GM23248 (cell line): Measurements from ENCODE around the gene GCSAM. TPM values are rescaled to one million over a fixed set of nuclear protein-coding genes. Genes with fewer than 3 reads are reported as not detected.
A peak's percentile ranks its signal among the peaks of the same experiment; 100 is the strongest.

Source experiments
- DNase-seq: peaks from one replicate; pipeline ENCODE4 v3.0.0-alpha.2; 2015
- H2AFZ ChIP-seq: fragments of 200-600 bp; sonication (generic); 2 replicates; pipeline ENCODE4 v1.6.1; 2016; ENCODE audit warnings: antibody characterized with exemption
- H3F3A ChIP-seq: fragments of 200-600 bp; sonication (generic); 2 replicates; pipeline ENCODE4 v1.6.1; 2016; ENCODE audit warnings: mild to moderate bottlenecking, antibody characterized with exemption, mixed run types; ENCODE audit not compliant: insufficient read depth
- H3K27ac ChIP-seq: fragments of 200-600 bp; sonication (generic); 2 replicates; pipeline ENCODE4 v1.5.1; 2016; ENCODE audit warnings: mild to moderate bottlenecking
- H3K27me3 ChIP-seq: fragments of 200-600 bp; sonication (generic); replicated peaks from 2 replicates; pipeline ENCODE4 v1.6.1; 2016; ENCODE audit warnings: mild to moderate bottlenecking; ENCODE audit not compliant: insufficient read depth
- H3K36me3 ChIP-seq: fragments of 200-600 bp; sonication (generic); 2 replicates; pipeline ENCODE4 v1.6.1; 2016; ENCODE audit warnings: low read depth, mild to moderate bottlenecking
- H3K4me1 ChIP-seq: fragments of 200-600 bp; sonication (generic); 2 replicates; pipeline ENCODE4 v1.6.1; 2016; ENCODE audit warnings: mild to moderate bottlenecking; ENCODE audit not compliant: insufficient read depth
- H3K4me2 ChIP-seq: fragments of 200-600 bp; sonication (generic); one replicate; pipeline ENCODE4 v1.6.1; 2016; ENCODE audit warnings: mild to moderate bottlenecking; ENCODE audit not compliant: unreplicated experiment
- H3K4me3 ChIP-seq: fragments of 200-600 bp; sonication (generic); 2 replicates; pipeline ENCODE4 v1.5.1; 2016; ENCODE audit warnings: mild to moderate bottlenecking
- H3K79me2 ChIP-seq: fragments of 200-600 bp; sonication (generic); 2 replicates; pipeline ENCODE4 v1.6.1; 2016; ENCODE audit warnings: mild to moderate bottlenecking; ENCODE audit not compliant: insufficient read depth
- H3K9ac ChIP-seq: fragments of 200-600 bp; sonication (generic); 2 replicates; pipeline ENCODE4 v1.6.1; 2016; ENCODE audit warnings: mild to moderate bottlenecking
- H3K9me2 ChIP-seq: fragments of 200-600 bp; sonication (generic); 2 replicates; pipeline ENCODE4 v1.6.1; 2016; ENCODE audit warnings: mixed run types, mild to moderate bottlenecking, moderate library complexity; ENCODE audit not compliant: insufficient read depth
- H3K9me3 ChIP-seq: fragments of 200-600 bp; sonication (generic); one replicate; pipeline ENCODE4 v1.6.1; 2017; ENCODE audit warnings: low read depth
- H4K20me1 ChIP-seq: fragments of 200-600 bp; sonication (generic); 2 replicates; pipeline ENCODE4 v1.6.0; 2016; ENCODE audit not compliant: insufficient read depth
- EZH2 ChIP-seq: fragments of 200-600 bp; sonication (generic); IDR thresholded peaks from 2 replicates; pipeline ENCODE4 v1.6.1; 2018; ENCODE audit warnings: antibody characterized with exemption, mild to moderate bottlenecking; ENCODE audit not compliant: insufficient read depth, poor library complexity, severe bottlenecking
- EZH2phosphoT487 ChIP-seq: fragments of 200-600 bp; sonication (generic); IDR thresholded peaks from 2 replicates; pipeline ENCODE4 v1.6.1; 2018; ENCODE audit warnings: antibody characterized with exemption, moderate library complexity, mild to moderate bottlenecking, low read depth; ENCODE audit not compliant: insufficient read depth
- WGBS, 2 experiments: methylation state at CpG; one replicate each; pipeline ENCODE4 v1.1.6; 2015 to 2017; ENCODE audit warnings: low lambda C conversion rate in 2 of 2, low coverage in 1 of 2; ENCODE audit errors: missing lambda C conversion rate in 2 of 2; 5-methylcytosine and 5-hydroxymethylcytosine counted together
- in situ Hi-C: fragments of 300-500 bp; cut with MboI; formaldehyde crosslinking; loops from 2 replicates; pipeline ENCODE4 v1.15.0; 2020
- polyA plus RNA-seq: library from polyadenylated mRNA; unstranded; fragments of >200 nt; fragmentation: Nextera tagmentation; extraction: Ambion mirVana; gene quantifications from 2 replicates; pipeline ENCODE4 v1.2.1, GENCODE V29; 2016
- total RNA-seq: library from RNA; depleted of rRNA; stranded (reverse); fragments of >200 nt; shearing (Covaris generic); gene quantifications from 2 replicates; pipeline ENCODE4 v1.2.3, GENCODE V29; 2014

Gene GCSAM
- total and polyA plus RNA-seq, 2 experiments from 2014 or later, result 0.20 TPM; not detected in 1

DNA sequence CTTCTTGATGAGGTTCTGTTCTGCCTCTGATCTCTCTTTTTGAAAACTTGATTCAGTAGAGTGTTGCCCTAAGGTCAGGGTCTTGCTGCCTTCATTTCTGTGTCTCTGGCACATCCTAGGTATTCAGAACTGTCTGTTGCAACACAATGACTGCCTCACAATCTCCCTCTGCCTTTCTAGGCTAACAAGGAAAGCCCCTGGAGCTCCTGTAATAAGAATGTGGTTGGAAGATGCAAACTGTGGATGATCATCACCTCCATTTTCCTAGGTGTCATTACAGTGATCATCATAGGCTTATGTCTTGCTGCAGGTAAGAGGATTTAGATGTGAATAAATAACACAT, 39.9 kb downstream of the GCSAM start:
- no peaks in the 10 kb centered on the region for H3K9me3 ChIP-seq
- peaks cover 46% of the 10 kb centered on the region for H3K79me2 ChIP-seq
- no peak overlapping the region for H3K9ac ChIP-seq
- H4K20me1 ChIP-seq, result no peaks in the 10 kb centered on the region
- TF ChIP-seq EZH2 (no peak), EZH2phosphoT487 (no peak)
- H2AFZ ChIP-seq, result 0 out of 2 replicates have a peak overlapping the region, but pooled peaks have one; percentile 10
- H3K4me1 ChIP-seq, result peaks cover 15% of the 10 kb centered on the region
- no peak overlapping the region for H3K4me3 ChIP-seq
- no peak overlapping the region for H3K27ac ChIP-seq
- H3F3A ChIP-seq, result peaks cover 14% of the 10 kb centered on the region
- no peaks in the 10 kb centered on the region for H3K9me2 ChIP-seq
- H3K36me3 ChIP-seq, result no peaks in the 10 kb centered on the region
- no peak for DNase-seq
- in situ Hi-C loops, result no loop called here
- H3K27me3 ChIP-seq, result no peaks in the 10 kb centered on the region
- H3K4me2 ChIP-seq, result no peak overlapping the region

DNA sequence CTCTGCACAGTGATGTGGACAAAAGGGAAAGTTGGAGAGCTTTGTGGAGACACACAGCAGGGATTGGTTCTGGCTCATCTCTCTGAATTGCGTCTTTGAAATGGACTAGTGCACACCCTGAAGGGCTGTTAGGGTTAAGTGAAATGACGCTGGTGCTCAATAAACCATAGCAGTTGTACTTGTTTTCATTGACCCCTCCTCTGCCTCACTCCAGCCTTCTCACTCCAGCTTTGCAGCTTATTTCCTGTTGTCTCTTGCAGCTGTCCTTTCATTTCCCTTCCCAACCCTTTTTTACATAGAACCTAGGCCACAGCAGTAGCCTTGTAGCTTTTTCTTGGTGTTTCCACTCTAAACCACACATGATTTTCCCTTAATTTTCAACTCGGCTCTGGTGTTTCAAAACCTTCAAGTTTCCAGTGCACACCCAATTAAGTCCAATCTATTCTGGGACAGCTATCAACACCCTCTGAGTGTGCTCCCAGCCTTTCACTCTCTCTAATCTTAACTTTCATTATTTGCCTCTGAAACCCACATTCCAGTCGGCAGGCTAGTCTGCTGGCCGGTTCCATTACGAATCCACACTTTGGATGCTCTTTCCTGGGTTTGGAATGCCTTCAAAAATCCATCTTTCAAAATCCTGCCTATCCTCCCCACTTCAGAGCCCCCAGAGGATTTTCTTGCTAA, 40.4 kb downstream of the GCSAM start:
- H3K27ac ChIP-seq, result no peak overlapping the region
- H3K4me2 ChIP-seq, result peak overlapping the region; percentile 10
- no peaks in the 10 kb centered on the region for H3K36me3 ChIP-seq
- H3K4me3 ChIP-seq, result no peak overlapping the region
- H3K27me3 ChIP-seq, result no peaks in the 10 kb centered on the region
- H3K9me3 ChIP-seq, result no peaks in the 10 kb centered on the region
- TF ChIP-seq EZH2phosphoT487 (no peak), EZH2 (no peak)
- H3K9me2 ChIP-seq, result no peaks in the 10 kb centered on the region
- H3K4me1 ChIP-seq, result peaks cover 17% of the 10 kb centered on the region
- H3F3A ChIP-seq, result peaks cover 14% of the 10 kb centered on the region
- peaks cover 46% of the 10 kb centered on the region for H3K79me2 ChIP-seq
- H2AFZ ChIP-seq, result 0 out of 2 replicates have a peak overlapping the region, but pooled peaks have one; percentile 10
- DNase-seq, result peak; percentile 31
- 75 to 80% methylated on average over 6 of the region's 6 CpGs for WGBS, 2 experiments
- H3K9ac ChIP-seq, result no peak overlapping the region
- H4K20me1 ChIP-seq, result no peaks in the 10 kb centered on the region
- in situ Hi-C loops, result no loop called here

- no peaks in the 10 kb centered on the region for H3K9me3 ChIP-seq
- no peaks in the 10 kb centered on the region for H4K20me1 ChIP-seq
- peaks cover 13% of the 10 kb centered on the region; the same call in 1 of the 2 replicates for H3K4me1 ChIP-seq
- DNase-seq, result no peak
- H3K27me3 ChIP-seq, result no peaks in the 10 kb centered on the region
- TF ChIP-seq EZH2phosphoT487, result no peak
- no peak for TF ChIP-seq EZH2
- H2AFZ ChIP-seq, result no peak overlapping the region
- peaks cover 7% of the 10 kb centered on the region for H3F3A ChIP-seq
- H3K79me2 ChIP-seq, result peaks cover 47% of the 10 kb centered on the region
- no peak overlapping the region for H3K4me2 ChIP-seq
- no peak overlapping the region for H3K27ac ChIP-seq
- in situ Hi-C loops, result no loop called here
- H3K36me3 ChIP-seq, result no peaks in the 10 kb centered on the region
- H3K9me2 ChIP-seq, result no peaks in the 10 kb centered on the region
- no peak overlapping the region for H3K4me3 ChIP-seq
- WGBS, 2 experiments, result 77 to 79% methylated on average over 6 of the region's 6 CpGs
- no peak overlapping the region for H3K9ac ChIP-seq
Observed at GRCh38 chr3:112090887-112091586, 42.0 kb downstream of the GCSAM start.

- Histone ChIP-seq H3F3A (peaks cover 5% of the 10 kb centered on the region), H3K4me1 (peaks cover 13% of the 10 kb centered on the region; the same call in 1 of the 2 replicates), H3K4me3 (no peak overlapping the region), H3K9me3 (no peaks in the 10 kb centered on the region), H3K4me2 (no peak overlapping the region), H3K27ac (no peak overlapping the region), H2AFZ (no peak overlapping the region), H3K9me2 (no peaks in the 10 kb centered on the region), H3K36me3 (no peaks in the 10 kb centered on the region), H3K79me2 (peaks cover 47% of the 10 kb centered on the region), H4K20me1 (no peaks in the 10 kb centered on the region), H3K9ac (no peak overlapping the region), H3K27me3 (no peaks in the 10 kb centered on the region)
- in situ Hi-C loops, result no loop called here
- no peak for DNase-seq
- no peak for TF ChIP-seq EZH2
- no peak for TF ChIP-seq EZH2phosphoT487
- WGBS, 2 experiments, result 89 to 91% methylated on average over 9 of the region's 9 CpGs
Observed at GRCh38 chr3:112089956-112090886, 42.8 kb downstream of the GCSAM start.
